MM.1S (cell line): ENCODE data around the gene FBXO24.
"Not testable (repeated sequence)": the region's sequence is repeated elsewhere in the genome, so short reads cannot be mapped to it uniquely, and the experiment has no call there.

Source experiments
- DNase-seq: peaks from one replicate; pipeline ENCODE4 v3.0.0-alpha.2; 2015
- H2AFZ ChIP-seq: fragments of 300-600 bp; sonication (generic); 2 replicates; pipeline ENCODE4 v1.6.0; 2016; ENCODE audit warnings: antibody characterized with exemption, low read length
- H3F3A ChIP-seq: fragments of 300-600 bp; sonication (generic); 2 replicates; pipeline ENCODE4 v1.6.1; 2016; ENCODE audit warnings: mild to moderate bottlenecking, antibody characterized with exemption, low read length, moderate library complexity, mixed read lengths; ENCODE audit not compliant: insufficient read depth
- H3K27ac ChIP-seq: fragments of 300-600 bp; sonication (generic); 2 replicates; pipeline ENCODE4 v1.5.1; 2016; ENCODE audit warnings: mild to moderate bottlenecking, low read length
- H3K27me3 ChIP-seq: fragments of 300-600 bp; sonication (generic); replicated peaks from 2 replicates; pipeline ENCODE4 v1.6.0; 2016; ENCODE audit warnings: low read length; ENCODE audit not compliant: insufficient read depth
- H3K36me3 ChIP-seq: fragments of 300-600 bp; sonication (generic); replicated peaks from 2 replicates; pipeline ENCODE4 v1.6.1; 2016; ENCODE audit warnings: mild to moderate bottlenecking, low read length, mixed read lengths; ENCODE audit not compliant: insufficient read depth
- H3K4me1 ChIP-seq: fragments of 300-600 bp; sonication (generic); 2 replicates; pipeline ENCODE4 v1.6.1; 2016; ENCODE audit warnings: low read length, mixed read lengths
- H3K4me2 ChIP-seq: fragments of 300-600 bp; sonication (generic); 2 replicates; pipeline ENCODE4 v1.6.0; 2016; ENCODE audit warnings: low read depth, low read length
- H3K4me3 ChIP-seq: fragments of 300-600 bp; sonication (generic); 2 replicates; pipeline ENCODE4 v1.5.1; 2016; ENCODE audit warnings: low read length, mixed read lengths
- H3K79me2 ChIP-seq: fragments of 300-600 bp; sonication (generic); 2 replicates; pipeline ENCODE4 v1.6.1; 2016; ENCODE audit warnings: mixed run types, low read length, mixed read lengths
- H3K9ac ChIP-seq: fragments of 300-600 bp; sonication (generic); 2 replicates; pipeline ENCODE4 v1.6.1; 2016; ENCODE audit warnings: low read length, mixed read lengths
- H3K9me2 ChIP-seq: fragments of 300-600 bp; sonication (generic); replicated peaks from 2 replicates; pipeline ENCODE4 v1.6.1; 2016; ENCODE audit warnings: mild to moderate bottlenecking, low read length, mixed read lengths; ENCODE audit not compliant: insufficient read depth
- H3K9me3 ChIP-seq: fragments of 300-600 bp; sonication (generic); replicated peaks from 2 replicates; pipeline ENCODE4 v1.6.1; 2016; ENCODE audit warnings: mild to moderate bottlenecking, low read length, mixed read lengths; ENCODE audit not compliant: insufficient read depth
- H4K20me1 ChIP-seq: fragments of 300-600 bp; sonication (generic); 2 replicates; pipeline ENCODE4 v1.6.1; 2016; ENCODE audit warnings: mild to moderate bottlenecking, low read length, moderate library complexity, mixed read lengths; ENCODE audit not compliant: insufficient read depth
- CTCF ChIP-seq: fragments of 300-600 bp; sonication (generic); IDR thresholded peaks from 2 replicates; pipeline ENCODE4 v1.5.1; 2016; ENCODE audit warnings: antibody characterized with exemption, low read length, mixed read lengths
- EZH2 ChIP-seq: fragments of 300-600 bp; sonication (generic); optimal IDR thresholded peaks from 2 replicates; pipeline ENCODE3; 2017; ENCODE audit warnings: low read depth, mild to moderate bottlenecking, antibody characterized with exemption, low read length, mixed read lengths
- EZH2phosphoT487 ChIP-seq: fragments of 300-600 bp; sonication (generic); IDR thresholded peaks from 2 replicates; pipeline ENCODE4 v1.6.1; 2018; ENCODE audit warnings: antibody characterized with exemption, low read length

Gene FBXO24

GRCh38 chr7:100547872-100548271, 38.3 kb upstream of the FBXO24 start:
- Histone ChIP-seq H3K9me3 (no peaks in the 10 kb centered on the region), H3K79me2 (no peaks in the 10 kb centered on the region), H4K20me1 (no peaks in the 10 kb centered on the region), H3K4me1 (no peaks in the 10 kb centered on the region), H3K36me3 (no peaks in the 10 kb centered on the region), H3K9me2 (no peaks in the 10 kb centered on the region), H2AFZ (no peak overlapping the region), H3K27me3 (no peaks in the 10 kb centered on the region), H3K4me3 (no peak overlapping the region), H3K27ac (no peak overlapping the region), H3K4me2 (no peak overlapping the region), H3F3A (no peaks in the 10 kb centered on the region), H3K9ac (no peak overlapping the region)
- no peak for DNase-seq
- TF ChIP-seq EZH2phosphoT487 (no peak), CTCF (no peak), EZH2 (no peak)

DNA sequence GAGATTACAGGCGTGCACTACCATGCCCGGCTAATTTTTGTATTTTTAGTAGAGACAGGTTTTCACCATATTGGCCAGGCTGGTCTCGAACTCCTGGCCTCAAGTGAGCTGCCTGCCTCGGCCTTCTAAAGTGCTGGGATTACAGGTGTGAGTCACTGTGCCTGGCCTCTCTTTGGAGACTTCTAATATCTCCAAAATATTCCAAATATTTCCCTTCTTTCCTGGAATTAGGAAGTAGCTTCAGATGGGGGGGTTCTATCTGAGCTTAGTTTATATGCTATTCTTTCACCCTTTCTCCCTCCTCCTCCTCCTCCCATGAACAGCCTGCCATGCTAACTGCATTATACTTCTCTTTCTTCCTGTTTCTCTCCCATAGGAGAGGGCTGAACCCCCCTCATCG, 37.7 kb upstream of the FBXO24 start:
- H3K27me3 ChIP-seq, H3K36me3 ChIP-seq, H4K20me1 ChIP-seq, H3K9me3 ChIP-seq, H3K4me1 ChIP-seq, H3F3A ChIP-seq, H3K9ac ChIP-seq, H3K4me3 ChIP-seq, H2AFZ ChIP-seq, H3K27ac ChIP-seq, H3K4me2 ChIP-seq, DNase-seq, H3K79me2 ChIP-seq, H3K9me2 ChIP-seq: not testable (repeated sequence)

DNA sequence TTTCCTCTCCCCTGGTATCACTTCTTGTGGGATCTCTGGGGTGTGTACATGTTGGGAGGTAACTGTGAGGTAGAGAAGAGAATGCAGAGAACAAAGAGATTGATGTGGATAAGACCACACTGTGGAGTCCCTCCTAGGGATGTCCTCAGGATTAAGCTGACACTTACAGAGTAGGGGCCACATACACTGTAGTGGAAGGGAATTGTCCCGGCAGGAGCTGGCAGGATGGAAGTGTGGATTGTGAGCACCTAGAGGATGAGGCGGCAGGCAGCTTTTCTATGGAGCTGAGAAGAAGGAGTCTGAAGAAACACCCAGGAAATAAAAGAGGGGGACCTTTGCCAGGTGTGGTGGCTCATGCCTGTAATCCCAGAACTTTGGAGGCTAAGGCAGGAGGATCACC, 33.6 kb upstream of the FBXO24 start:
- no peaks in the 10 kb centered on the region for H4K20me1 ChIP-seq

DNA sequence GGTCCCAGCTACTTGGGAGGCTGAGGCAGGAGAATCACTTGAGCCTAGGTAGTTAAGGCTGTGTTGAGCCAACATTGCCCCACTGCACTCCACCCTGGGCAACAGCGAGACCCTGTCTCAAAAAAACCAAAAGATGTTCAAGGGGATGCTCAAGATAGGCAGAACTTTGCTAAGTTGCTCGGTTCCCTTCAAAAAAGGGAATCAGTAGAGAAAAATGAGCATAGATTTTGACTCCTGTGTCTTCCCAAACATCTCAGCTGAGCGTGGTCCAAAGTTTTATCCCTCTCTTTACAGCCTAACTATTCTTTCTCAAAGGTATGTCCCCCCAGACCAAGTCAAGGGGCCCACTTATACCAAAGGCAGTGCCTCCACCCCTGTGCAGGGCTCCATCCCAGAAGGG, 33.1 kb upstream of the FBXO24 start:
- H3K27me3 ChIP-seq = no peaks in the 10 kb centered on the region
- no peaks in the 10 kb centered on the region for H3K9me3 ChIP-seq
- no peaks in the 10 kb centered on the region for H3K79me2 ChIP-seq
- no peaks in the 10 kb centered on the region for H4K20me1 ChIP-seq
- no peak overlapping the region for H2AFZ ChIP-seq
- no peak for DNase-seq
- no peaks in the 10 kb centered on the region for H3K9me2 ChIP-seq
- no peaks in the 10 kb centered on the region for H3F3A ChIP-seq
- H3K27ac ChIP-seq = no peak overlapping the region
- H3K9ac ChIP-seq = no peak overlapping the region
- no peak overlapping the region for H3K4me3 ChIP-seq
- TF ChIP-seq CTCF (no peak), EZH2 (no peak), EZH2phosphoT487 (no peak)
- no peak overlapping the region for H3K4me2 ChIP-seq
- H3K36me3 ChIP-seq = no peaks in the 10 kb centered on the region
- no peaks in the 10 kb centered on the region for H3K4me1 ChIP-seq

More for the DNA sequence above, 33.6 kb upstream of the FBXO24 start:
- no peak overlapping the region for H3K4me3 ChIP-seq
- H2AFZ ChIP-seq = no peak overlapping the region
- H3K4me1 ChIP-seq = no peaks in the 10 kb centered on the region
- H3K4me2 ChIP-seq = no peak overlapping the region
- H3K9me3 ChIP-seq = no peaks in the 10 kb centered on the region
- no peaks in the 10 kb centered on the region for H3F3A ChIP-seq
- H3K79me2 ChIP-seq = no peaks in the 10 kb centered on the region
- H3K9ac ChIP-seq = no peak overlapping the region
- no peaks in the 10 kb centered on the region for H3K27me3 ChIP-seq
- no peak for TF ChIP-seq CTCF
- TF ChIP-seq EZH2 = no peak
- TF ChIP-seq EZH2phosphoT487 = no peak
- H3K9me2 ChIP-seq = no peaks in the 10 kb centered on the region
- no peaks in the 10 kb centered on the region for H3K36me3 ChIP-seq
- no peak for DNase-seq
- H3K27ac ChIP-seq = no peak overlapping the region
